GM21447 (cell line): ENCODE data around the gene SRGAP1.
"Not testable (repeated sequence)": the region's sequence is repeated elsewhere in the genome, so short reads cannot be mapped to it uniquely, and the experiment has no call there.

Experiments
- ATAC-seq: cut with Tn5 transposase; IDR thresholded peaks from one replicate; pipeline ENCODE4 v1.9.1; 2021; ENCODE audit not compliant: unreplicated experiment

Gene SRGAP1

GRCh38 chr12:64189530-64189929 is 345.0 kb downstream of the SRGAP1 start:
- ATAC-seq, result no peak

GRCh38 chr12:64190140-64190539 is 345.6 kb downstream of the SRGAP1 start:
- no peak for ATAC-seq

- peak; percentile 87 for ATAC-seq
These were observed 348.3 kb downstream of the SRGAP1 start for GRCh38 chr12:64192644-64193444.

GRCh38 chr12:64193931-64194330 is 349.4 kb downstream of the SRGAP1 start:
- no peak for ATAC-seq

GRCh38 chr12:64194333-64195149 is 350.0 kb downstream of the SRGAP1 start:
- ATAC-seq, result no peak

- not testable (repeated sequence) for ATAC-seq
These were observed 351.3 kb downstream of the SRGAP1 start for GRCh38 chr12:64195841-64196240.

- no peak for ATAC-seq
These were observed 358.5 kb downstream of the SRGAP1 start for GRCh38 chr12:64203036-64203435.

GRCh38 chr12:64203775-64204174 is 359.3 kb downstream of the SRGAP1 start:
- no peak for ATAC-seq

GRCh38 chr12:64205542-64205941 is 361.0 kb downstream of the SRGAP1 start:
- ATAC-seq, result no peak

GRCh38 chr12:64207453-64207852 is 363.0 kb downstream of the SRGAP1 start:
- no peak for ATAC-seq
